Thoracic aorta (tissue), 2 donors: ENCODE measurements around the gene ACAP1. TPM values are rescaled to one million over a fixed set of nuclear protein-coding genes. Genes with fewer than 3 reads are reported as not detected.

Experiments used
- ATAC-seq: fragments of 150-250 bp; one replicate; pipeline ENCODE4 v1.8.0; 2017; ENCODE audit warnings: low read depth; ENCODE audit not compliant: insufficient number of reproducible peaks, low FRiP score
- DNase-seq: peaks from one replicate; pipeline ENCODE4 v3.0.0-alpha.2; 2020; ENCODE audit warnings: low spot score
- H3K27ac ChIP-seq, 2 donors: fragments of 200-600 bp; sonication (generic); 1 replicate in 1 of 2; 2 replicates in 1 of 2; pipeline ENCODE4 v1.5.1; 2016; ENCODE audit warnings: mild to moderate bottlenecking in 2 of 2, moderate library complexity in 2 of 2
- H3K27me3 ChIP-seq: fragments of 200-600 bp; sonication (generic); replicated peaks from 2 replicates; pipeline ENCODE4 v1.6.0; 2016; ENCODE audit warnings: mild to moderate bottlenecking; ENCODE audit not compliant: insufficient read depth
- H3K36me3 ChIP-seq: fragments of 200-600 bp; sonication (generic); one replicate; pipeline ENCODE4 v1.5.1; 2016
- H3K4me1 ChIP-seq, 2 donors: fragments of 200-600 bp; sonication (generic); 1 replicate in 1 of 2; 2 replicates in 1 of 2; pipeline versions ENCODE4 v1.5.1 to v1.6.0; 2016; ENCODE audit warnings: low read depth in 2 of 2, mild to moderate bottlenecking in 1 of 2; ENCODE audit not compliant: control insufficient read depth in 1 of 2
- H3K4me3 ChIP-seq: fragments of 200-600 bp; sonication (generic); 2 replicates; pipeline ENCODE4 v1.5.1; 2016; ENCODE audit warnings: mild to moderate bottlenecking
- H3K9me3 ChIP-seq: fragments of 200-600 bp; sonication (generic); 2 replicates; pipeline ENCODE4 v1.5.1; 2016
- total RNA-seq, 2 donors: library from RNA; depleted of rRNA; stranded (reverse); fragments of >200 nt; gene quantifications; one replicate each; pipeline versions ENCODE4 v1.1.0 to v1.2.3, GENCODE V29; 2016
- TF ChIP-seq, protein P1 (sequence below): fragments of 200-600 bp; sonication (generic); IDR thresholded peaks from one replicate; pipeline ENCODE4 v1.5.1; 2019; ENCODE audit warnings: antibody characterized with exemption

The ACAP1 gene
- total RNA-seq, 2 donors from 2014 or later, result 6.8 to 9.9 TPM

DNA sequence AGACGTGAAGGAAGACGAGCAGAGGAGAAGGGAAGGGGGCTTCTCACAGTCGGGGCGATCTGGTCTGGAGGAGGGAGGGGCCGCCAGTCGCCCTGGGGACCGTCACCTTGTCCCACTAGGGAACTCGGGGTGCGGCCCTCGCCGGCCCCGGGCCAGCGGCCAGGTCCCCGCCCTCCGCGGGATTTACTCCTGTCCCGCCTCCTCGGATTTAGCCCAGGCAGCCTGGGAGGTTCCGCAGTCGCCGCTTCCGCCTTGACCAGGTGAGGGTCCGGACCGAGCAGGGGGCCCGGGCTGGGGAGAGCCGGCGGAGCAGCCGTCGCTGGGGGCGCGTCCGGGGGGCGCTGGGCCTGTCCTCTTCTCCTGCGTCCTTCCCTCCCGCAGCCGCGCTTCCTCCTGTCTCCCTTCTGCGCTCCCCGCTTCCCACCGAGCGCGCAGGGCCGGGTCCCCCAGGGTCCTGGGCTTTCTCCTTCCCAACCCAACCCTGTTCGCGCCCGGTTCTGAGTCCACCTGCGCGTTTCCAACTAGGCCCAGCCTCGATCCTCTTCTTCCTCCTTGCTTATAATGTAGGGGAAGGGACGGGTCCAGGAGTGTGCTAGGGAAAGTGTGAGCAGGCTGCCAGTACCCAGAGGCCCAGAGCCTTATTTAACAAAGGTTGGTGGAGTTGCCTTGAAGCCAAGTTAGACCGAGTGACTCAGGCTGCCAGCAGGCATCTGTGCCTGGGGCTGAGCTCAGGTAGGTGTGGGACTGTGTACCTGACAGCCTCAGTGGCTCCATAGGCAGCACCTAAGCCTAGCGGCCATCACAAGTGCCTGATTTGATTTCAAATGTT is 44.7 kb downstream of the ACAP1 start, which contains the start of gene TNK1:
TSS of gene TNK1 (plus strand) at position 235 of the 829 bp plus-strand sequence. CDS start 1,838 bp downstream, outside the sequence.
- Histone ChIP-seq H3K27ac (no peak within 1 kb of the TSS), H3K9me3 (no peaks in the 10 kb centered on the region), H3K27me3 (no peaks in the 10 kb centered on the region), H3K4me3 (peak within 1 kb of the TSS; percentile 66), H3K36me3 (no peaks in the 10 kb centered on the region), H3K4me1 (peaks cover 6 to 34% of the 10 kb centered on the region in 2 donors)
- TF ChIP-seq, protein P1, sequence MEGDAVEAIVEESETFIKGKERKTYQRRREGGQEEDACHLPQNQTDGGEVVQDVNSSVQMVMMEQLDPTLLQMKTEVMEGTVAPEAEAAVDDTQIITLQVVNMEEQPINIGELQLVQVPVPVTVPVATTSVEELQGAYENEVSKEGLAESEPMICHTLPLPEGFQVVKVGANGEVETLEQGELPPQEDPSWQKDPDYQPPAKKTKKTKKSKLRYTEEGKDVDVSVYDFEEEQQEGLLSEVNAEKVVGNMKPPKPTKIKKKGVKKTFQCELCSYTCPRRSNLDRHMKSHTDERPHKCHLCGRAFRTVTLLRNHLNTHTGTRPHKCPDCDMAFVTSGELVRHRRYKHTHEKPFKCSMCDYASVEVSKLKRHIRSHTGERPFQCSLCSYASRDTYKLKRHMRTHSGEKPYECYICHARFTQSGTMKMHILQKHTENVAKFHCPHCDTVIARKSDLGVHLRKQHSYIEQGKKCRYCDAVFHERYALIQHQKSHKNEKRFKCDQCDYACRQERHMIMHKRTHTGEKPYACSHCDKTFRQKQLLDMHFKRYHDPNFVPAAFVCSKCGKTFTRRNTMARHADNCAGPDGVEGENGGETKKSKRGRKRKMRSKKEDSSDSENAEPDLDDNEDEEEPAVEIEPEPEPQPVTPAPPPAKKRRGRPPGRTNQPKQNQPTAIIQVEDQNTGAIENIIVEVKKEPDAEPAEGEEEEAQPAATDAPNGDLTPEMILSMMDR, result no peak
- ATAC-seq (no peak), DNase-seq (no peak)

DNA sequence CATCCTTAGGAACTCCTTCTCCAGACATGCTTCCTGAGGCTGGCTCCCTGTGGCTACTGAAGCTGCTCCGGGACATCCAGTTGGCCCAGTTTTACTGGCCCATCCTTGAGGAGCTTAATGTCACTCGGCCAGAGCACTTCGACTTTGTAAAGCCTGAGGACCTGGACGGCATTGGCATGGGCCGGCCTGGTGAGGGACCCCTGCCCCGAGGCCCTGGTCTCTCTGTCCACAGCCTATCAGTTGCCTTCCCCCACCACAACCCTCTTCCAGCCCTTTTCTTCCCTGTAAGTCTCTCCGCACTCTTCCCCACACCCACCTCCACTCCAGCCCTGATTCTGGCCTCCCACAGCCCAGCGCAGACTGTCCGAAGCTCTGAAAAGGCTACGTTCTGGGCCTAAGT is 46.6 kb downstream of the ACAP1 start:
- TF ChIP-seq, protein P1, result no peak
- ATAC-seq (no peak), DNase-seq (no peak)
- H3K36me3 ChIP-seq, result no peaks in the 10 kb centered on the region
- no peak overlapping the region for H3K4me3 ChIP-seq
- H3K27me3 ChIP-seq, result no peaks in the 10 kb centered on the region
- no peak overlapping the region for H3K27ac ChIP-seq
- H3K9me3 ChIP-seq, result no peaks in the 10 kb centered on the region
- peaks cover 6 to 34% of the 10 kb centered on the region in 2 donors for H3K4me1 ChIP-seq

DNA sequence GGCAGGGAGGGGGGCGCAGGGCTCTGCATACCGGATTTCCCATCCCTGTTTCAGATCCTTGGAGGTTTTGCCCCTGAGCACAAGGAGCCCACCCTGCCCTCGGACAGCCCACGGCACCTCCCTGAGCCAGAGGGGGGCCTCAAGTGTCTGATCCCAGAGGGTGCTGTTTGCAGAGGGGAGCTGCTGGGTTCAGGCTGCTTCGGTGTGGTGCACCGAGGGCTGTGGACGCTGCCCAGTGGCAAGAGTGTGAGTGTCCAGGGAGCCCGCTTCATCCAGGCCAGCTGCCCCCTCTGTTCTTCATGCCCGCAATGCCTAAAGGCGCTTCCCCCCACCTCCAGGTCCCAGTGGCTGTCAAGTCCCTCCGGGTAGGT is 47.0 kb downstream of the ACAP1 start:
- Histone ChIP-seq H3K27ac (no peak overlapping the region), H3K36me3 (no peaks in the 10 kb centered on the region), H3K4me3 (peak overlapping the region; percentile 73), H3K27me3 (no peaks in the 10 kb centered on the region), H3K4me1 (peaks cover 6 to 34% of the 10 kb centered on the region in 2 donors), H3K9me3 (no peaks in the 10 kb centered on the region)
- TF ChIP-seq, protein P1, result no peak
- ATAC-seq, result no peak
- no peak for DNase-seq

DNA sequence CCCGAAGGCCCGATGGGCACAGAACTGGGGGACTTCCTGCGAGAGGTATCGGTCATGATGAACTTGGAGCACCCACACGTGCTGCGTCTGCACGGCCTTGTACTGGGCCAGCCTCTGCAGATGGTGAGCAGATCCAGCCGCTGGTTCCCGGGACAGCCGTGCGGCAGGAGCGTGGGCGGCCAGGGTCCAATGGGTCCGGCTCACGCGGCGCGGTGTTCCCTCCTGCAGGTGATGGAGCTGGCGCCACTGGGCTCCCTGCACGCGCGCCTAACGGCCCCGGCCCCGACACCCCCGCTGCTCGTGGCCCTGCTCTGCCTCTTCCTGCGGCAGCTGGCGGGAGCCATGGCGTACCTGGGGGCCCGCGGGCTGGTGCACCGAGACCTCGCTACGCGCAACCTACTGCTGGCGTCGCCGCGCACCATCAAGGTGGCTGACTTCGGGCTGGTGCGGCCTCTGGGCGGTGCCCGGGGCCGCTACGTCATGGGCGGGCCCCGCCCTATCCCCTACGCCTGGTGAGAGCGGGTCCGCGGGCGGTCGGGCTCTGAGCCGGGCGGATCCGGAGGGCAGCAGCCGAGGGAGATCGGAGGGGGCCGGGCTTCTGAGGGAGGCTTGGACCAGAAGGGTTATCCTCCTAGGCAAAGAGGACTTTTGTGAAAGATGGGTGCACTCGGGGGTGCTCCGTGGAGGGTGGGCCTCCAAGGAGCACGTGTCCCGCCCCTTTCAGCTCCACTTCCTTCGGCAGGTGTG is 47.6 kb downstream of the ACAP1 start:
- no peak for DNase-seq
- H3K4me3 ChIP-seq, result peak overlapping the region; percentile 73

More for the DNA sequence above, 47.6 kb downstream of the ACAP1 start:
- Histone ChIP-seq H3K36me3 (no peaks in the 10 kb centered on the region), H3K27me3 (no peaks in the 10 kb centered on the region), H3K27ac (no peak overlapping the region), H3K4me1 (peaks cover 6 to 34% of the 10 kb centered on the region in 2 donors), H3K9me3 (no peaks in the 10 kb centered on the region)
- TF ChIP-seq, protein P1, result no peak
- ATAC-seq, result no peak
